ENCODE measurements around the gene EFHC2. TPM values are rescaled to one million over a fixed set of nuclear protein-coding genes. Genes with fewer than 3 reads are reported as not detected.

EFHC2 gene
- total RNA-seq, 1 experiment from 2014 or later, result not detected

GRCh38 chrX:44314259-44314734, 29.2 kb downstream of the EFHC2 start:
- H3K9ac ChIP-seq (ENCODE audit: low read length), result no peak overlapping the region
- H3K4me1 ChIP-seq (ENCODE audit: control insufficient read depth in 1 of 2, insufficient read depth in 2 of 2, low read length in 2 of 2), result 0 out of 4 replicates have a peak, but pooled peaks cover 0 to 4% of the 10 kb centered on the region in 2 experiments
- no peaks in the 10 kb centered on the region for H3K36me3 ChIP-seq (ENCODE audit: control insufficient read depth in 1 of 2, insufficient read depth in 2 of 2, low read length in 2 of 2)
- intact Hi-C loops (cut with micrococcal nuclease), result no loop called here
- no peaks in the 10 kb centered on the region for H3K9me3 ChIP-seq (ENCODE audit: control insufficient read depth in 1 of 2, insufficient read depth in 1 of 2, low read depth in 1 of 2, low read length in 2 of 2)
- ChIA-PET RAD21 (ENCODE audit: low non-redundant PET in 1 of 2, low total read pairs in 2 of 2, uncharacterized antibody in 2 of 2, unreplicated experiment in 2 of 2) (no interaction called here), POLR2A (no interaction called here), CTCF (no interaction called here)
- no peaks in the 10 kb centered on the region for H3K27me3 ChIP-seq (ENCODE audit: insufficient read depth, low read length)
- no peak for ATAC-seq
- DNase-seq (ENCODE audit: low read depth, low spot score), result no peak
- no peaks in the 10 kb centered on the region for H4K20me1 ChIP-seq (ENCODE audit: insufficient read depth)
- H3K4me2 ChIP-seq (ENCODE audit: low read length), result no peak overlapping the region
- no peaks in the 10 kb centered on the region for H3K9me2 ChIP-seq (ENCODE audit: insufficient read depth)
- no peak overlapping the region for H3K27ac ChIP-seq (ENCODE audit: low read depth, low read length)
- no TSS peak for BruUV-seq (replicated peaks)
- H2AFZ ChIP-seq (ENCODE audit: low read depth, low read length, poor library complexity, severe bottlenecking), result no peak overlapping the region
- H3K79me2 ChIP-seq (ENCODE audit: insufficient read depth, low read length), result no peaks in the 10 kb centered on the region
- TF ChIP-seq CEBPB (IDR thresholded peaks at IDR 0.05; ENCODE audit: low read depth) (no peak), ATF3 (IDR thresholded peaks at IDR 0.05) (no peak), FOSL1 (IDR thresholded peaks at IDR 0.05; ENCODE audit: low read depth) (no peak), POLR2A (IDR thresholded peaks at IDR 0.05; ENCODE audit: borderline replicate concordance, extremely low read depth, insufficient read depth, insufficient read length) (no peak)
- no peak overlapping the region for H3K4me3 ChIP-seq (replicated peaks in 1 of 2; ENCODE audit: low read depth in 1 of 2, low read length in 2 of 2)

GRCh38 chrX:44312421-44312820, 31.1 kb downstream of the EFHC2 start:
- ATAC-seq, result no peak
- Histone ChIP-seq H3K4me2 (ENCODE audit: low read length) (no peak overlapping the region), H2AFZ (ENCODE audit: low read depth, low read length, poor library complexity, severe bottlenecking) (no peak overlapping the region), H3K4me1 (ENCODE audit: control insufficient read depth in 1 of 2, insufficient read depth in 2 of 2, low read length in 2 of 2) (0 out of 4 replicates have a peak, but pooled peaks cover 0 to 4% of the 10 kb centered on the region in 2 experiments), H4K20me1 (ENCODE audit: insufficient read depth) (no peaks in the 10 kb centered on the region), H3K9ac (ENCODE audit: low read length) (no peak overlapping the region), H3K79me2 (ENCODE audit: insufficient read depth, low read length) (no peaks in the 10 kb centered on the region), H3K9me3 (ENCODE audit: control insufficient read depth in 1 of 2, insufficient read depth in 1 of 2, low read depth in 1 of 2, low read length in 2 of 2) (no peaks in the 10 kb centered on the region), H3K27ac (ENCODE audit: low read depth, low read length) (no peak overlapping the region), H3K36me3 (ENCODE audit: control insufficient read depth in 1 of 2, insufficient read depth in 2 of 2, low read length in 2 of 2) (no peaks in the 10 kb centered on the region), H3K4me3 (replicated peaks in 1 of 2; ENCODE audit: low read depth in 1 of 2, low read length in 2 of 2) (no peak overlapping the region), H3K27me3 (ENCODE audit: insufficient read depth, low read length) (no peaks in the 10 kb centered on the region), H3K9me2 (ENCODE audit: insufficient read depth) (no peaks in the 10 kb centered on the region)
- no peak for TF ChIP-seq SP1 (IDR thresholded peaks at IDR 0.05; ENCODE audit: low read depth)
- ChIA-PET RAD21 (ENCODE audit: low non-redundant PET in 1 of 2, low total read pairs in 2 of 2, uncharacterized antibody in 2 of 2, unreplicated experiment in 2 of 2) (no interaction called here), CTCF (no interaction called here), POLR2A (no interaction called here)
- DNase-seq (ENCODE audit: low read depth, low spot score), result no peak
- intact Hi-C loops (cut with micrococcal nuclease), result no loop called here
- BruUV-seq (replicated peaks), result no TSS peak
